ENCODE data around the gene GTF2A1. TPM values are rescaled to one million over a fixed set of nuclear protein-coding genes. Genes with fewer than 3 reads are reported as not detected.

GTF2A1 gene
- total and polyA plus RNA-seq, 4 donors, result 2.9 to 22.1 (median 9.7) TPM

- peaks cover 5 to 10% (median 8%) of the 10 kb centered on the region in 4 donors for H3K36me3 ChIP-seq (ENCODE audit: control insufficient read depth in 4 of 4, insufficient read depth in 3 of 4, low read depth in 1 of 4, low read length in 3 of 4)
- H3K27ac ChIP-seq (ENCODE audit: low read depth in 1 of 2, low read length in 2 of 2), result peak overlapping the region in 1 of 2 donors; percentile 15
- no peaks in the 10 kb centered on the region for H3K9me3 ChIP-seq (ENCODE audit: control insufficient read depth in 4 of 4, low read length in 3 of 4)
- H3K27me3 ChIP-seq (ENCODE audit: control insufficient read depth in 4 of 4, insufficient read depth in 4 of 4, low read length in 3 of 4), result no peaks in the 10 kb centered on the region
- WGBS, result 19% methylated on average over 2 of the region's 2 CpGs
- no peak overlapping the region for H3K9ac ChIP-seq (ENCODE audit: low read depth in 1 of 2, low read length in 2 of 2)
- H3K4me1 ChIP-seq (ENCODE audit: control insufficient read depth in 4 of 4, insufficient read depth in 4 of 4, low read length in 3 of 4), result peaks cover 2 to 45% (median 32%) of the 10 kb centered on the region in 4 donors
- TF ChIP-seq RXRA (IDR thresholded peaks at IDR 0.05) (peak in 1 of 2 donors; percentile 34), HNF4G (IDR thresholded peaks at IDR 0.05) (no peak), SP1 (IDR thresholded peaks at IDR 0.05) (no peak), ZBTB33 (IDR thresholded peaks at IDR 0.05) (no peak), TAF1 (conservative IDR thresholded peaks at IDR 0.05) (no peak), YY1 (IDR thresholded peaks at IDR 0.05) (peak; percentile 65), EGR1 (IDR thresholded peaks at IDR 0.05; ENCODE audit: low read depth in 2 of 2) (no peak), FOXA1 (IDR thresholded peaks at IDR 0.05) (peak; percentile 79), ATF3 (IDR thresholded peaks at IDR 0.05) (no peak), RAD21 (IDR thresholded peaks at IDR 0.05) (peak; percentile 81 to 88), HNF4A (conservative IDR thresholded peaks at IDR 0.05) (peak; percentile 42 to 60), GABPA (IDR thresholded peaks at IDR 0.05 in 1 of 2, conservative IDR thresholded peaks at IDR 0.05 in 1 of 2) (no peak), FOXA2 (IDR thresholded peaks at IDR 0.05) (peak; percentile 88), REST (IDR thresholded peaks at IDR 0.05) (no peak), JUND (IDR thresholded peaks at IDR 0.05) (no peak), CTCF (IDR thresholded peaks at IDR 0.05; ENCODE audit: low read depth, low read length, missing input control) (peak; percentile 87), NR2F2 (IDR thresholded peaks at IDR 0.05) (no peak)
- TF ChIP-seq, protein P1, sequence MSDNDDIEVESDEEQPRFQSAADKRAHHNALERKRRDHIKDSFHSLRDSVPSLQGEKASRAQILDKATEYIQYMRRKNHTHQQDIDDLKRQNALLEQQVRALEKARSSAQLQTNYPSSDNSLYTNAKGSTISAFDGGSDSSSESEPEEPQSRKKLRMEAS (IDR thresholded peaks at IDR 0.05), result peak; percentile 21
- no peak overlapping the region for H3K4me3 ChIP-seq (ENCODE audit: low read depth in 1 of 3, low read length in 3 of 3)
- DNase-seq (ENCODE audit: low spot score), result no peak
Observed at GRCh38 chr14:81211844-81212243, 8.9 kb downstream of the GTF2A1 start.
